ENCODE results near the gene GPR84. TPM values are rescaled to one million over a fixed set of nuclear protein-coding genes. Genes with fewer than 3 reads are reported as not detected.

The GPR84 gene
- total RNA-seq, 1 donor from 2014 or later = not detected

DNA sequence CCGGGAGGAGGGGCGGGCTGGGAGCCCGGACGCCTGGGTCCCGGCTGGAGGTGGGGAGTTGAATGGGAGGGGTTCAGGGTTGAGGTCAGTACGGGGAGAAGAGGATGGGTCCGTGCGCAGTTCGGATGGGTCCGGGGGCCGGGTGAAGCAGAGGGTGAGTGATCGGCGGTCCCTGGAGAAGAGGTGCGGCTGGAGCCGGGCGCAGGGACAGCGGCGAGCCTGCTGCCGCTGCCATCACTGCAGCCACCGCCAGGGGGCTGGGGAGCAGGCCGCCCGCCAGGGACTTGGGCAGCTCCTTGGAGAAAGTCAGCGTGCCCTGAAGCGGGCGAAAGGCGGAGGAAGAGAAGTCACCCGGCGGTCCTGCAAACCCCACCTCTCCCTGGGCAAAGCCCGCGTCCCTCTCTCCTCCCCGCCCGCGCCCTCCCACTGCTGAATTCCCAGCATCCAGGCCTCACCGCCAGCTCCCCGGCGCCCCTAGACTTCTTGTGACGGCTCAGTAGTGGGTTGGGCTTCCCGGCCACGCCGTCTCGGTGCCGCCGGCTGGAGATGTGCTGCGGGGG is 6.0 kb upstream of the GPR84 start:
- Histone ChIP-seq H3K36me3 (ENCODE audit: control insufficient read depth, insufficient read depth, low read length) (no peaks in the 10 kb centered on the region), H3K4me3 (ENCODE audit: low read depth, low read length) (peak overlapping the region; percentile 34), H3K27me3 (ENCODE audit: control insufficient read depth, insufficient read depth, low read length) (no peaks in the 10 kb centered on the region)
- TF ChIP-seq, protein P1, sequence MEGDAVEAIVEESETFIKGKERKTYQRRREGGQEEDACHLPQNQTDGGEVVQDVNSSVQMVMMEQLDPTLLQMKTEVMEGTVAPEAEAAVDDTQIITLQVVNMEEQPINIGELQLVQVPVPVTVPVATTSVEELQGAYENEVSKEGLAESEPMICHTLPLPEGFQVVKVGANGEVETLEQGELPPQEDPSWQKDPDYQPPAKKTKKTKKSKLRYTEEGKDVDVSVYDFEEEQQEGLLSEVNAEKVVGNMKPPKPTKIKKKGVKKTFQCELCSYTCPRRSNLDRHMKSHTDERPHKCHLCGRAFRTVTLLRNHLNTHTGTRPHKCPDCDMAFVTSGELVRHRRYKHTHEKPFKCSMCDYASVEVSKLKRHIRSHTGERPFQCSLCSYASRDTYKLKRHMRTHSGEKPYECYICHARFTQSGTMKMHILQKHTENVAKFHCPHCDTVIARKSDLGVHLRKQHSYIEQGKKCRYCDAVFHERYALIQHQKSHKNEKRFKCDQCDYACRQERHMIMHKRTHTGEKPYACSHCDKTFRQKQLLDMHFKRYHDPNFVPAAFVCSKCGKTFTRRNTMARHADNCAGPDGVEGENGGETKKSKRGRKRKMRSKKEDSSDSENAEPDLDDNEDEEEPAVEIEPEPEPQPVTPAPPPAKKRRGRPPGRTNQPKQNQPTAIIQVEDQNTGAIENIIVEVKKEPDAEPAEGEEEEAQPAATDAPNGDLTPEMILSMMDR (IDR thresholded peaks at IDR 0.05; ENCODE audit: insufficient read depth, low read length, poor library complexity, severe bottlenecking) = peak; percentile 89
- DNase-seq (ENCODE audit: low read depth) = peak; percentile 28

DNA sequence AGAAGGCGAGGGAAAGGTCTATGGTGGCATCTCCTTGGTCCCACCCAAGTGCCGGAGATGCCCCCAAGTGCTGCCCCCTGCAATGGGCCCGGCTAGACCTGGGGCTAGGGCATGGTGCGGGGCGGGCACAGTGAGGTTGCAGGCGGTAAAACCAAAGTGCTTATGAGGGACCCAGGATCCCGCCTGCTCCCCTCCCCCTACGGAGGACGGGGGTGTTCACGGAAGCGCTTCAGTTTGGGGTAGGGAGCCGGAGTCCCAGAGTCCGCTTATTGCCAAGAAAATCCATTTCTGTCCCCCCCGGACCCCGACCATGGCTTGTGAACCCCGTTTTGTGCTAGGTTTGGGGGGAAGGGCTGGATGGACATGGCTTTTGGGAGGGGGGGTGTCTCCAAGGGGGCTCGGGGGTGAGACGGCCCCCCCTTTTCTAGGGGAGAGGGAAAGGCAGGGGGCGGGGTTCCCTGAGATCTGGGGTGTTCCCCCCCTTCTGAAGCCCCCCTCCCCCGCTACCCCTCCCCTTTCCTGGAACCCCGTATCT is 5.4 kb upstream of the GPR84 start:
- H3K4me3 ChIP-seq (ENCODE audit: low read depth, low read length) = peak overlapping the region; percentile 34
- H3K36me3 ChIP-seq (ENCODE audit: control insufficient read depth, insufficient read depth, low read length) = no peaks in the 10 kb centered on the region
- no peaks in the 10 kb centered on the region for H3K27me3 ChIP-seq (ENCODE audit: control insufficient read depth, insufficient read depth, low read length)
- TF ChIP-seq, protein P1 (IDR thresholded peaks at IDR 0.05; ENCODE audit: insufficient read depth, low read length, poor library complexity, severe bottlenecking) = no peak
- DNase-seq (ENCODE audit: low read depth) = no peak

- TF ChIP-seq, protein P1 (IDR thresholded peaks at IDR 0.05; ENCODE audit: insufficient read depth, low read length, poor library complexity, severe bottlenecking) = peak; percentile 92
- H3K27me3 ChIP-seq (ENCODE audit: control insufficient read depth, insufficient read depth, low read length) = no peaks in the 10 kb centered on the region
- peak; percentile 50 for DNase-seq (ENCODE audit: low read depth)
- no peak overlapping the region for H3K4me3 ChIP-seq (ENCODE audit: low read depth, low read length)
- no peaks in the 10 kb centered on the region for H3K36me3 ChIP-seq (ENCODE audit: control insufficient read depth, insufficient read depth, low read length)
Observed at GRCh38 chr12:54368709-54369596, 4.7 kb upstream of the GPR84 start.

- TF ChIP-seq, protein P1 (IDR thresholded peaks at IDR 0.05; ENCODE audit: insufficient read depth, low read length, poor library complexity, severe bottlenecking) = no peak
- H3K27me3 ChIP-seq (ENCODE audit: control insufficient read depth, insufficient read depth, low read length) = no peaks in the 10 kb centered on the region
- no peaks in the 10 kb centered on the region for H3K36me3 ChIP-seq (ENCODE audit: control insufficient read depth, insufficient read depth, low read length)
- DNase-seq (ENCODE audit: low read depth) = no peak
- H3K4me3 ChIP-seq (ENCODE audit: low read depth, low read length) = no peak overlapping the region
Observed at GRCh38 chr12:54368025-54368708, 3.9 kb upstream of the GPR84 start.

- no peak for DNase-seq (ENCODE audit: low read depth)
- H3K4me3 ChIP-seq (ENCODE audit: low read depth, low read length) = no peak overlapping the region
- H3K27me3 ChIP-seq (ENCODE audit: control insufficient read depth, insufficient read depth, low read length) = no peaks in the 10 kb centered on the region
- H3K36me3 ChIP-seq (ENCODE audit: control insufficient read depth, insufficient read depth, low read length) = no peaks in the 10 kb centered on the region
- TF ChIP-seq, protein P1 (IDR thresholded peaks at IDR 0.05; ENCODE audit: insufficient read depth, low read length, poor library complexity, severe bottlenecking) = no peak
Observed at GRCh38 chr12:54363618-54364017, 668 bp downstream of the GPR84 start.

Data from kidney epithelial cell (primary cell).